ENCODE data around the gene CCDC120. TPM values are rescaled to one million over a fixed set of nuclear protein-coding genes. Genes with fewer than 3 reads are reported as not detected.

Gene CCDC120
- total and polyA plus RNA-seq, 9 of the 15 experiments (the other 6 are each of a cell fraction or from before 2014, with no cell fraction given), result 0.13 to 3.6 (median 0.54) TPM

DNA sequence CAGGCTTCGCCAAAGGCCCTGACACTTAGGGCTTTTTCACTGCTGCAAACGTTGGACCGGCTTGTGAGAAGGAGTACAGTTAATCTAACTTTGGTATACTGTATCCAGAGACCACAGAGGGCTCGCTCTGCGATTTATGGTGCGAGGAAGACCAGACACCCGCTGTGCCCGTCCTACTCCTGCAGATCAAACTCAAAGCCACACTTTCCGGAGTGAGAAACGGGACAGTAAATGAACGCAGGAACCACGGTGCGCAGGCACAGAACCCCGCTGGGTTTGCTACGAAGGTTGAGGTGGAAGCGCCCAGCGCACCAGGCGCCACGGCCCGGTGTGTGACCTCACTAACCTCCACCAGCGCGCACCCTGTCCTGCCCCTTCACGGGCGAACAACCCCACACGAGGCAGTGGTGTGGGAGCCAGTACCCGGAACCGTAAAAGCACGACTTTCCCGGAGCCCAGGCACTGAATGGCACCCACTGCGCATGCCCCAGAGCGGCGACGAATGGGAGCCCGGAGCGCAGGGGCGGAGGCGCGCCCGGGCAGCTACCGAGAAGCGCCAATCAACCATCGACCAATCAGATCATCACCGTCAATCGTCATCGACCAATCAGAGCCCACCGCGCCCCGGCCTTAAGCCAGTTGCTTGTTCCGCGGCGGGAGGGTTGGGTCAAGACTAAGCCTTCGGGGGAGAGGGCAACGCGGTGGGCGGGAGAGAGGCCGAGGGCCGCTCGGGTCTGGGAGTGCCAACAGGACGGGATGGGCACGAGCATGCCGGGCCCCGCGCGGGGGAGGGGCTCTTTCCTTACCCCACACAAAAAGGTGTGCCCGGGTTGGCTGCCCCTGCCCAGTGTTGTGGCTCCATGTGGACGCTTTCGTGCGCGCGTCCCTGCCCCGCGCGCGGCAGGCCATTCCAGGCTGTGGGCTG lies 42.2 kb downstream of the CCDC120 start (continued):
- TF ChIP-seq ZNF140 (CRISPR knock-in tag; IDR thresholded peaks at IDR 0.05) (no peak), CHD2 (IDR thresholded peaks at IDR 0.05; ENCODE audit: low read depth, low read length) (peak; percentile 76), KDM4B (IDR thresholded peaks at IDR 0.05; ENCODE audit: borderline replicate concordance in 2 of 2, low read depth in 1 of 2) (no peak), BHLHE40 (IDR thresholded peaks at IDR 0.05; ENCODE audit: low read length) (no peak; the same call in 1 of the 2 replicates), SRF (CRISPR knock-in tag; IDR thresholded peaks at IDR 0.05) (0 out of 4 replicates have a peak, but pooled peaks of 1 of the 2 experiments have one; percentile 13), ZNF212 (CRISPR knock-in tag; IDR thresholded peaks at IDR 0.05) (no peak), SMAD1 (IDR thresholded peaks at IDR 0.05; ENCODE audit: low read depth, low read length, partially characterized antibody) (peak; percentile 1)
- TF ChIP-seq, protein P1, sequence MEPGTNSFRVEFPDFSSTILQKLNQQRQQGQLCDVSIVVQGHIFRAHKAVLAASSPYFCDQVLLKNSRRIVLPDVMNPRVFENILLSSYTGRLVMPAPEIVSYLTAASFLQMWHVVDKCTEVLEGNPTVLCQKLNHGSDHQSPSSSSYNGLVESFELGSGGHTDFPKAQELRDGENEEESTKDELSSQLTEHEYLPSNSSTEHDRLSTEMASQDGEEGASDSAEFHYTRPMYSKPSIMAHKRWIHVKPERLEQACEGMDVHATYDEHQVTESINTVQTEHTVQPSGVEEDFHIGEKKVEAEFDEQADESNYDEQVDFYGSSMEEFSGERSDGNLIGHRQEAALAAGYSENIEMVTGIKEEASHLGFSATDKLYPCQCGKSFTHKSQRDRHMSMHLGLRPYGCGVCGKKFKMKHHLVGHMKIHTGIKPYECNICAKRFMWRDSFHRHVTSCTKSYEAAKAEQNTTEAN (CRISPR knock-in tag; IDR thresholded peaks at IDR 0.05), result no peak
- TF ChIP-seq, protein P2, sequence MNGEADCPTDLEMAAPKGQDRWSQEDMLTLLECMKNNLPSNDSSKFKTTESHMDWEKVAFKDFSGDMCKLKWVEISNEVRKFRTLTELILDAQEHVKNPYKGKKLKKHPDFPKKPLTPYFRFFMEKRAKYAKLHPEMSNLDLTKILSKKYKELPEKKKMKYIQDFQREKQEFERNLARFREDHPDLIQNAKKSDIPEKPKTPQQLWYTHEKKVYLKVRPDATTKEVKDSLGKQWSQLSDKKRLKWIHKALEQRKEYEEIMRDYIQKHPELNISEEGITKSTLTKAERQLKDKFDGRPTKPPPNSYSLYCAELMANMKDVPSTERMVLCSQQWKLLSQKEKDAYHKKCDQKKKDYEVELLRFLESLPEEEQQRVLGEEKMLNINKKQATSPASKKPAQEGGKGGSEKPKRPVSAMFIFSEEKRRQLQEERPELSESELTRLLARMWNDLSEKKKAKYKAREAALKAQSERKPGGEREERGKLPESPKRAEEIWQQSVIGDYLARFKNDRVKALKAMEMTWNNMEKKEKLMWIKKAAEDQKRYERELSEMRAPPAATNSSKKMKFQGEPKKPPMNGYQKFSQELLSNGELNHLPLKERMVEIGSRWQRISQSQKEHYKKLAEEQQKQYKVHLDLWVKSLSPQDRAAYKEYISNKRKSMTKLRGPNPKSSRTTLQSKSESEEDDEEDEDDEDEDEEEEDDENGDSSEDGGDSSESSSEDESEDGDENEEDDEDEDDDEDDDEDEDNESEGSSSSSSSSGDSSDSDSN (IDR thresholded peaks at IDR 0.05; ENCODE audit: borderline replicate concordance in 1 of 2, low read depth in 2 of 2, low read length in 2 of 2), result 0 out of 4 replicates have a peak, but pooled peaks have one; percentile 29 to 52
- TF ChIP-seq, protein P3, sequence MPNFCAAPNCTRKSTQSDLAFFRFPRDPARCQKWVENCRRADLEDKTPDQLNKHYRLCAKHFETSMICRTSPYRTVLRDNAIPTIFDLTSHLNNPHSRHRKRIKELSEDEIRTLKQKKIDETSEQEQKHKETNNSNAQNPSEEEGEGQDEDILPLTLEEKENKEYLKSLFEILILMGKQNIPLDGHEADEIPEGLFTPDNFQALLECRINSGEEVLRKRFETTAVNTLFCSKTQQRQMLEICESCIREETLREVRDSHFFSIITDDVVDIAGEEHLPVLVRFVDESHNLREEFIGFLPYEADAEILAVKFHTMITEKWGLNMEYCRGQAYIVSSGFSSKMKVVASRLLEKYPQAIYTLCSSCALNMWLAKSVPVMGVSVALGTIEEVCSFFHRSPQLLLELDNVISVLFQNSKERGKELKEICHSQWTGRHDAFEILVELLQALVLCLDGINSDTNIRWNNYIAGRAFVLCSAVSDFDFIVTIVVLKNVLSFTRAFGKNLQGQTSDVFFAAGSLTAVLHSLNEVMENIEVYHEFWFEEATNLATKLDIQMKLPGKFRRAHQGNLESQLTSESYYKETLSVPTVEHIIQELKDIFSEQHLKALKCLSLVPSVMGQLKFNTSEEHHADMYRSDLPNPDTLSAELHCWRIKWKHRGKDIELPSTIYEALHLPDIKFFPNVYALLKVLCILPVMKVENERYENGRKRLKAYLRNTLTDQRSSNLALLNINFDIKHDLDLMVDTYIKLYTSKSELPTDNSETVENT (CRISPR knock-in tag; IDR thresholded peaks at IDR 0.05), result no peak
- TF ChIP-seq, protein P4, sequence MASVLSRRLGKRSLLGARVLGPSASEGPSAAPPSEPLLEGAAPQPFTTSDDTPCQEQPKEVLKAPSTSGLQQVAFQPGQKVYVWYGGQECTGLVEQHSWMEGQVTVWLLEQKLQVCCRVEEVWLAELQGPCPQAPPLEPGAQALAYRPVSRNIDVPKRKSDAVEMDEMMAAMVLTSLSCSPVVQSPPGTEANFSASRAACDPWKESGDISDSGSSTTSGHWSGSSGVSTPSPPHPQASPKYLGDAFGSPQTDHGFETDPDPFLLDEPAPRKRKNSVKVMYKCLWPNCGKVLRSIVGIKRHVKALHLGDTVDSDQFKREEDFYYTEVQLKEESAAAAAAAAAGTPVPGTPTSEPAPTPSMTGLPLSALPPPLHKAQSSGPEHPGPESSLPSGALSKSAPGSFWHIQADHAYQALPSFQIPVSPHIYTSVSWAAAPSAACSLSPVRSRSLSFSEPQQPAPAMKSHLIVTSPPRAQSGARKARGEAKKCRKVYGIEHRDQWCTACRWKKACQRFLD (CRISPR knock-in tag; IDR thresholded peaks at IDR 0.05), result no peak
- TF ChIP-seq, protein P5, sequence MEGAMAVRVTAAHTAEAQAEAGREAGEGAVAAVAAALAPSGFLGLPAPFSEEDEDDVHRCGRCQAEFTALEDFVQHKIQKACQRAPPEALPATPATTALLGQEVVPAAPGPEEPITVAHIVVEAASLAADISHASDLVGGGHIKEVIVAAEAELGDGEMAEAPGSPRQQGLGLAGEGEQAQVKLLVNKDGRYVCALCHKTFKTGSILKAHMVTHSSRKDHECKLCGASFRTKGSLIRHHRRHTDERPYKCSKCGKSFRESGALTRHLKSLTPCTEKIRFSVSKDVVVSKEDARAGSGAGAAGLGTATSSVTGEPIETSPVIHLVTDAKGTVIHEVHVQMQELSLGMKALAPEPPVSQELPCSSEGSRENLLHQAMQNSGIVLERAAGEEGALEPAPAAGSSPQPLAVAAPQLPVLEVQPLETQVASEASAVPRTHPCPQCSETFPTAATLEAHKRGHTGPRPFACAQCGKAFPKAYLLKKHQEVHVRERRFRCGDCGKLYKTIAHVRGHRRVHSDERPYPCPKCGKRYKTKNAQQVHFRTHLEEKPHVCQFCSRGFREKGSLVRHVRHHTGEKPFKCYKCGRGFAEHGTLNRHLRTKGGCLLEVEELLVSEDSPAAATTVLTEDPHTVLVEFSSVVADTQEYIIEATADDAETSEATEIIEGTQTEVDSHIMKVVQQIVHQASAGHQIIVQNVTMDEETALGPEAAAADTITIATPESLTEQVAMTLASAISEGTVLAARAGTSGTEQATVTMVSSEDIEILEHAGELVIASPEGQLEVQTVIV (CRISPR knock-in tag; IDR thresholded peaks at IDR 0.05; ENCODE audit: borderline replicate concordance), result no peak
- TF ChIP-seq, protein P6, sequence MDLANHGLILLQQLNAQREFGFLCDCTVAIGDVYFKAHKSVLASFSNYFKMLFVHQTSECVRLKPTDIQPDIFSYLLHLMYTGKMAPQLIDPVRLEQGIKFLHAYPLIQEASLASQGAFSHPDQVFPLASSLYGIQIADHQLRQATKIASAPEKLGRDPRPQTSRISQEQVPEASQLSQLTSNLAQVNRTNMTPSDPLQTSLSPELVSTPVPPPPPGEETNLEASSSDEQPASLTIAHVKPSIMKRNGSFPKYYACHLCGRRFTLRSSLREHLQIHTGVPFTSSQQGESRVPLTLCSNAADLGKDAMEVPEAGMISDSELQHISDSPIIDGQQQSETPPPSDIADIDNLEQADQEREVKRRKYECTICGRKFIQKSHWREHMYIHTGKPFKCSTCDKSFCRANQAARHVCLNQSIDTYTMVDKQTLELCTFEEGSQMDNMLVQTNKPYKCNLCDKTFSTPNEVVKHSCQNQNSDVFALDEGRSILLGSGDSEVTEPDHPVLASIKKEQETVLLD (IDR thresholded peaks at IDR 0.05), result peak; percentile 95
